T47D (cell line): ENCODE measurements around the gene DTX4.

Experiments
- DNase-seq, 2 experiments: peaks; one replicate each; pipeline versions ENCODE4 v3.0.0 to v3.0.0-alpha.2; 2011 to 2012; ENCODE audit warnings: low read depth in 1 of 2, low spot score in 1 of 2
- JUND ChIP-seq: IDR thresholded peaks from 2 replicates; pipeline ENCODE4 v1.6.1; 2012; ENCODE audit warnings: low read depth
- in situ Hi-C: cut with HindIII; loops from 2 replicates; pipeline ENCODE4 v1.10.0; 2016; ENCODE audit warnings: low sequenced_read_pairs, low pct_unique_long_range_greater_than_20kb

DTX4 gene

DNA sequence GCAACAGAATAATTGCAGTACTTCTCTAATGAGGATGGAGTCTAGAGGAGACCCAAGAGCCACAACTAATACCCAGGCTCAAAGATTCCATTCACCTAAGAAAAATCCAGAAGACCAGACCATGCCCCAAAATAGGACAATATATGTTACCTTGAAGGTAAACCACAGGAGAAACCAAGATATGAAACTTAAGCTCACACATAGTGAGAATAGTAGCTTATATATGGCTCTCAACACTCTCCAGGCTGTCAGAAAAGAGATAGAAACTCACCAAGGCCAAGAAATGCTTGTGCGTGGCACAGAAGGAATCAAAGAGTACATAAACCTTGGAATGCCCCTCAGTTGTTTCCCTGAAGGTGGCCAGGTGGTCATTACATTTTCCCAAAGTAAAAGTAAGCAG, 20.2 kb upstream of the DTX4 start:
- TF ChIP-seq JUND = no peak
- in situ Hi-C loops = no loop called here

DNA sequence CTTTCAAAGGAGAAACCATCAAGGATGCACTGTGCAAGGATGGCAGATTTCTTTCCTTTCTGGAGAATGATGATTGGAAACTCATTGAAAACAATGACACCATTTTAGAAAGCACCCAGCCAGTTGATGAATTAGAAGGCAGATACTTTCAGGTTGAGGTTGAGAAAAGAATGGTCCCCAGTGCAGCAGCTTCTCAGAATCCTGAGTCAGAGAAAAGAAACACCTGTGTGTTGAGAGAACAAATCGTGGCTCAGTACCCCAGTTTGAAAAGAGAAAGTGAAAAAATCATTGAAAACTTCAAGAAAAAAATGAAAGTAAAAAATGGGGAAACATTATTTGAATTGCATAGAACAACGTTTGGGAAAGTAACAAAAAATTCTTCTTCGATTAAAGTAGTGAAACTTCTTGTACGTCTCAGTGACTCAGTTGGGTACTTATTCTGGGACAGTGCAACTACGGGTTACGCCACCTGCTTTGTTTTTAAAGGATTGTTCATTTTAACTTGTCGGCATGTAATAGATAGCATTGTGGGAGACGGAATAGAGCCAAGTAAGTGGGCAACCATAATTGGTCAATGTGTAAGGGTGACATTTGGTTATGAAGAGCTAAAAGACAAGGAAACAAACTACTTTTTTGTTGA, 19.5 kb upstream of the DTX4 start:
- TF ChIP-seq JUND = no peak
- no peak for DNase-seq
- in situ Hi-C loops = no loop called here

More for the DNA sequence above, 20.2 kb upstream of the DTX4 start:
- no peak for DNase-seq

DNA sequence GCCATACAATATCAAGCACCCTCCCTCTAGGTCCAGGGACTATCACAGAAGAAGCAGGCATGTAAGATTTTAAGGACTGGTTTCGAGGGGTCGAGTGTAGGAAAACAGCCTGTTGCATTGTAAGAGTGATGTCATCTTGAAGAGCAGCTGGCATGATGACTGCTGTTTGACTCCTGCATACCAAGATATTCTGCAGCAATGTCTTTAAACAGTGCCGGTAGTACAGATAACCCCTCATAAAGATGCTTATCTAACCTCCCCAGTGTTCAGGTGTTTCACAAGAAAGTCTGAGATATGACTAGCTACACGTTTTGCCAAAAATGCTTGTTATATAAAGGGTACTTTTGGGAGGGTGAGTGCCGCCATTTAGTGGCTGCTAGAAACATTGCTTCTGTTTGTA, 17.3 kb upstream of the DTX4 start:
- no peak for TF ChIP-seq JUND
- no peak for DNase-seq
- in situ Hi-C loops = no loop called here

DNA sequence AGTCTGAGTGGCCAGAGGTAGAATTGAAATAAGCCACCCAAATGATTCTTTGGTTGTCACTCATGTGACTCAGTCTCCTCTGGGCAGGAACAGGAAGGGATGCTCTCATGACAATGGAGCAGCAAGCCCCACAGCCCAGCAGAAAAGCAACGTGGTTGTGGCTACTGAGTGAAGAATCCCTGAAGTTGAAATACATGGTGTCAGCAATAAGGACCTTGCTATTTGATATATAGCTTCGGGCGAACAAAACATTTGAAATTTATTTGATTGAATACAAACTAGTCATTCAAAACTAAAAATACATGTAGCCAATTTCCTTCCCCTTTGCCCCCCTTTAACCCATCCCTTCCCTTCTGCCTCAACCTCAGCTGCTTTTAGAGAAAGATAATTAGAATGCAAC, 14.5 kb upstream of the DTX4 start:
- TF ChIP-seq JUND = no peak
- DNase-seq = no peak
- in situ Hi-C loops = no loop called here

DNA sequence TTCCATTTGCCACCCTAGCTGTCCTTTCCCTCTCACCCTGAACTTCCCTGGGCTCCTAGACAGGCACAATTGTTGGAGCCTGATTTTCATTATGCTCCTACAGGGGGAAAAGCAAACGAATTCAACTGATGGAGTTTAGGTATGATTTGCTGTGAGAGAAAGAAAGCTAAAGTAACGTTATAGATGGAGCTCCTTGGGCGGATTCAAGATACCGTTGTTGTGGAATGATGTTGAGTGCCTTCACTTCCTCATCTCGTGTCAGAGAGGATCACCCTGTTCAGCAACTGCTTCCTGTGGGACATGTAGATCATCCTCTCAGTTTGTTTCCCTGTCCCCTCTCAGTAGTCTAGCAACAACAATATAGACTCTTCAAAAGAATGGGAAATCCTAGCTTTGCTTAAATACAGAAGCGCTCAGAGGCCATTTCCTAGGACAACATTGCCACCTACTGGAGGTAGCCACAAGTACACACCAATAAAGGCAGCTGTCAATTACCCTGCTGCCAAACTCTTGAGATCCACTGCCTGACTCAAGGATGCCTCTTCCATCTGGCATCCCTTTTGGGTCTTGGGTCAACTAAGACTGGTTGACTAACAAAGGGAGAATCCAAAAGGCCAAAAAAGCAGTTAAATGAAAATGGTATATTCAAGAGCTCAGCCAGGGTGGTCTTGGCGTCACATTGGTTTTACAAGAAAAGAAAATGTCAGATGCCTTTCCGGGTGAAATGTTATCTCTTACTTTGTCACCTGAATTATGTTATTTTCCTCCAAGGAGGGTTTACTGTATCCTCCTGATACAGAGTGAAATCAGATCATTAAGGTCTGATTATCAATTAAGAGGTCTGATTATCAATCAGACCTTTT, 13.5 kb upstream of the DTX4 start:
- in situ Hi-C loops = no loop called here

DNA sequence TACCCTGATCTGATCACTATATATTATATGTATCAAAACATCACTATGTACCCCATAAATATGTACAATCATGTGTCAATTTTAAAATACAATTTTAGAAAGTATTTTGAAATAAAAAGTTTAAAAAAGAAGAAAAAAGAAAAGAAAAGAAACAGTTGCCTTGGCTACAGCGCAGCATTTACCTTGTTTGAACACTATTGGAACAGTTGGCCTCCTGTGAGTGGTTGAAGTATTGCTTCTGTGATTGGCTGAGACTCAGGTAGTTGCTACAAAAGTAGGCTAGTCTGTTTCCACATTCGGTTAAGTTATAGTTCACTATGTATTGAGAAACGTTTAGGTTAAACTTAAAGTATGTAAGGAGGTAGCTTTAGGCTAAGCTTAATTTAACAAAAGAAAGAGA, 7.9 kb upstream of the DTX4 start:
- in situ Hi-C loops = no loop called here
- TF ChIP-seq JUND = no peak
- no peak for DNase-seq

More for the DNA sequence above, 13.5 kb upstream of the DTX4 start:
- no peak for TF ChIP-seq JUND
- DNase-seq = peak; percentile 72 to 85

DNA sequence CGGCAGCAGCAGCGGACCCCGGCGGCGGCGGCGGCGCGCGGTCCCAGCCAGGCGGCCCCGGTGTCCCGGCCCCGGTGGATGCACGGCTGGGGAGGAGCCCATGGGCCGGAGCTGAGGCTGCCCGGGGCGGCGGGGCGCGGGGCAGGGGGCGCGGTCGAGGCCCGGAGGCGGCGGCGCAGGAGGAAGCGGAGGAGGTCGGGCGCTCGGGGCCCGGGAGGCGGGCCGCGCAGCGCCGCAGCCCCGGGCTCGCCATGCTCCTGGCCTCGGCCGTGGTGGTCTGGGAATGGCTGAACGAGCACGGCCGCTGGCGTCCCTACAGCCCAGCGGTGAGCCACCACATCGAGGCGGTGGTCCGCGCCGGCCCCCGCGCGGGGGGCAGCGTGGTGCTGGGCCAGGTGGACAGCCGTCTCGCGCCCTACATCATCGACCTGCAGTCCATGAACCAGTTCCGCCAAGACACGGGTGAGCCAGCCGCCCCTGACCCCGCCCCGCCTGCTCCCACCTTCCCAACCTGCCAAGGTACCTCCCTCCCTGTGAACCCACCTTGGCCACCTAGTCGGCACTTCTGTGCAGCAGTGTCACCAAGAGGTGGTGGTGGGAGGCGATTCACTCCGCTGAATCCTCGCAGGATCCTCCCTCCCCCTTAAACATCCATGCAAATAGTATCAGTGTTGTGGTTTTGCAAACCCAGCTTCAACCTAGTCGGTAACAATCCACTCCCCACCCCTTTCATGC, 580 bp downstream of the DTX4 start:
- in situ Hi-C loops = no loop called here
- no peak for DNase-seq
- TF ChIP-seq JUND = no peak

DNA sequence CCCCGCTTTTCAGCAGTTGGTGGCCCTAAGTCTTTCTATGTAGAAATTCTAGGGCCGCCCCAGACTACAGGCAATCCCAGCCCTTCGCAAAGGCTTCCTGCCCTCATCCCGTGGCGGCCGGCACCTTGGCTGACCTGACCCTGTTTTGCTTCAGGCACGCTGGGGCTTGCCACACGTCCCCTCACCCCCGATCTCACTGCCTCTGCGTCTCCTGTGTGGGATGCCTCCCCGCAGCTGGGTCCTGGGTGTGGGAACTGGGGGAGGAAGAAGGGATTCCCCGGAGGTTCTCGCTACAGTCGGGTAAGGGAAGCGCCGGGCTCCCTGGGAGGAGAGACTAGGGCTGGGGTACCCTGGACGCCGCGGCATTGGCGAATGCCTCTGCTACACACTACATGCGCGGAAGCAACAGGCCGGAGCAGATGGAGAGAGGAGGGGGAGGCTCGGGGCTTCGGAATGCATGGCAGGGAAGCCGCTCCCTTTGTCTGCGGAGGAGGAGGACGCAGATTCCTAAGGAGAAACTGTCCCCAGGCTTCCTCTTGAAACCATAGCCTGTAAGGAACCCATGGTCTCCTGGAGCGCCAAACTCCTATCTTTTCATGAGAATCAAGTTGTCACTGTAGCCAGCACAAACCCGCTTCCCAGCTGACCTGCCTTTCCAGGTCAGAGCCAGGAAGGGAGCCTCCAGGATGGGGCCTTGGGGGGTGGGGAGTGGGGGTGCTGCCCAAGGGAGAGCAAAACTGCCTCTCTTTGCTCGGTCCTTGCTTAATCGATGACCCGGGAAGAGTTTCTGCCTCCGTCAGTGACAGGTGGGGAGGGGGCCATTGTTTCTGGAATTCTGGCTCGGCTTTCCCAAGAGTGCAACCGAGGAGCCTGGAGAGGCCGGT, 1.4 kb downstream of the DTX4 start:
- in situ Hi-C loops = no loop called here

DNA sequence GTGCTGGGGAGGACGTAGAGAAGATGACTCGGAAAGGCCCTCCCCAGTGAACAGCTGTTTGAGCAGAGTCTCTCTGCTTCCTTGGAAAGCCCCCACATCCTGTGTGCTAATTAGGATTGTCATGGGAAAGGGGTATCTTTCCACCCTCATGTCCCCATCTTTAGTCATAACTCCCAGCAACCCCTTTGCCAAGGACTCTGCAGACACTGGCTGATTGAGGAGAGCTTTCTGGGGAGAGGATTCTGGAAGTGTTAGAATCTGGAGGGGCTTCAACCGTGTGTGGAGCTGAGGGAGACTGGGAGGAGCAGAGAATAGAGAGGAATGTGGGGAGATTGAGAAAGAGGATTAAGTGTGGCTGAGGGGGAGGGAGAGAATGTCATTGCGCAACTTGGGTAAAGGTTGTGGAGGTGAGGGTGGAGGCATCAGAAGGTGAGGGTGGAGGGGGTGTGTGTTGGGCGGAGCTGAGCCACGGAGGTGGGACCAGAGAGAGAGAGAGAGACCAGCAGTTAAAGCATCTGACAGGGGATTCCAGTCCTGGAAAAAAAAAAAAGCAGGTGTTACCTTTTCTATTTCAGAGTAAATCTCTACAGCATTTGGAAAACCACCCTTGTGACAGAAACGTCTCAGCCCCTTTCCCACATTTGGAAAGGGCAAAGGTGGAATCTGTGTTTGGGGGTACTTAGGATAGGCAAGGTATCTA, 2.2 kb downstream of the DTX4 start:
- no peak for TF ChIP-seq JUND
- in situ Hi-C loops = no loop called here
- no peak for DNase-seq

More for the DNA sequence above, 1.4 kb downstream of the DTX4 start:
- TF ChIP-seq JUND = no peak
- no peak for DNase-seq

DNA sequence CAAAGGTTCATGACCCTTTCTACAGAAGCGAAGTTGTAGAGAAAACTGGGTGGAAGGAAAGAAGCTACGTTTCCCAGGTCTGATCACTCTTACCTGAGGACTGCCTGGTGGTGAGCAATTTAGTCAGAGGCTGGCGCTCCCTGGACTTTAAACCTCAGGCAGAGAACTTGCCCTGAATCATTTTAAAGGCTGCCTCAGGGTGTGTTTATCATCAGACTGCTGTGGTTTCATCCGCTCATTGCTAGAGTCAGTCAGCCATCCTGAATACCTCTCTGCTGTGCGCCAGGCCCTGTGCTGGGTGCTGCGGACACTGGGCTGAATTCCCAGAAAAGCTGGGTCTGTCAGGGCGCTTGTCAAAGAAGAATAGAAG, 2.7 kb downstream of the DTX4 start:
- no peak for TF ChIP-seq JUND
- DNase-seq = no peak
- in situ Hi-C loops = no loop called here

DNA sequence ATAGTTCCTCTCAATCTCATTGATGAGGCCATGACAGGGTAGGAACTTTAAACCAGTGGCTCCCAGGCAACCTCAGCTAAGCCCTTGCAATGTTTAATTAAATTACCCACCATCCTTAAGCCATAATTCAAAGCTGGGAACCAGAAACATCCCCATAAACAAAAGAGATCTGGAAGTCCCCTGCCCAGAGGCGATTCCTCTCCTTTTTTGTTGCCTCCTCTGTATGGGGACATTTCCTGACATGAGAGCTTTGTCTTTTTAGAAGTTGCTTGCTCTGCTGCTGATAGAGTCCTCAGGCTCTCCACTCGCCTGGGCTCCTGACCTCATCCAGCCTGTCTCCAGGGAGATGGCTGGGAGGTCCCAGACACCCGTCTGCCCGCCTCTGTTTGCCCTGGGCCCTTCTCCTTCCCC, 3.2 kb downstream of the DTX4 start:
- no peak for TF ChIP-seq JUND
- in situ Hi-C loops = no loop called here
- no peak for DNase-seq

DNA sequence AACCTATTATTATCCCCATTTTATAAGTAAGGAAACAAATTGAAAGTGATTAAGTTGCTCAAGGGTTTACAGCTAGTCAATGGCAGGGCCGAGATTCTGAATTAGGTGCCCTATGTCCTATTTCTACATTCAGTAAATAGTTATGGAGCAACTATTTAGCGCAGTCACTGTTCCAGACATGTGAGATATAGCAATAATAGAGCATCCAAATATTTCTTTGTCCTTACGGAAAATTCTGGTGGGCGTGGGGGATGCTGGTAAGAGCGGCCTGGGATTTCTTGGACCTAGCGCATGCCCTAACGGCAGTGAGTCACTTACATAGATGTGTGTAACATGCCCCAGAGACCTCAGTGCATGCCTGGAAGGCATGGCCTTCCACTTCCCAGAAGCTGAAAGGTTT, 4.4 kb downstream of the DTX4 start:
- no peak for TF ChIP-seq JUND
- no peak for DNase-seq
- in situ Hi-C loops = no loop called here
